Measurements from ENCODE around the gene OR2B6.
"Not testable (repeated sequence)": the region's sequence is repeated elsewhere in the genome, so short reads cannot be mapped to it uniquely, and the experiment has no call there.

- not testable (repeated sequence) for TF ChIP-seq USF2 (CRISPR knock-in tag; IDR thresholded peaks at IDR 0.05); CBFB (CRISPR knock-in tag; IDR thresholded peaks at IDR 0.05; ENCODE audit: low read depth); CTCF (IDR thresholded peaks at IDR 0.05); FOXJ3 (CRISPR knock-in tag; IDR thresholded peaks at IDR 0.05; ENCODE audit: borderline replicate concordance); ATF3 (CRISPR knock-in tag; conservative IDR thresholded peaks at IDR 0.05); ZNF512 (CRISPR knock-in tag; IDR thresholded peaks at IDR 0.05; ENCODE audit: borderline replicate concordance); IRF1 (CRISPR knock-in tag; IDR thresholded peaks at IDR 0.05); FOXK1 (CRISPR knock-in tag; IDR thresholded peaks at IDR 0.05); ZBTB43 (CRISPR knock-in tag; IDR thresholded peaks at IDR 0.05); ZNF219 (CRISPR knock-in tag; IDR thresholded peaks at IDR 0.05; ENCODE audit: borderline replicate concordance); KAT7 (CRISPR knock-in tag; IDR thresholded peaks at IDR 0.05; ENCODE audit: borderline replicate concordance); E2F5 (CRISPR knock-in tag; IDR thresholded peaks at IDR 0.05); E2F1 (CRISPR knock-in tag; IDR thresholded peaks at IDR 0.05); NFYB (CRISPR knock-in tag; conservative IDR thresholded peaks at IDR 0.05; ENCODE audit: low read depth)
These were observed 14.0 kb upstream of the OR2B6 start for GRCh38 chr6:27943072-27943471.
